OCI-LY3 (cell line): Measurements from ENCODE around the gene WARS2.

Experiments
- H2AFZ ChIP-seq: fragments of 200-600, 300-600 bp; shearing (Covaris generic); 2 replicates; pipeline ENCODE4 v1.6.0; 2014; ENCODE audit warnings: antibody characterized with exemption, low read depth, low read length
- H3K27ac ChIP-seq: fragments of 200-600, 300-600 bp; sonication (generic); 2 replicates; pipeline ENCODE4 v1.5.1; 2014; ENCODE audit warnings: mild to moderate bottlenecking, low read length, moderate library complexity, mixed read lengths
- H3K27me3 ChIP-seq: fragments of 200-600, 300-600 bp; sonication (generic); 2 replicates; pipeline ENCODE4 v1.6.1; 2014; ENCODE audit warnings: low read depth, low read length, mixed read lengths
- H3K36me3 ChIP-seq: fragments of 200-600, 300-600 bp; sonication (generic); replicated peaks from 2 replicates; pipeline ENCODE3; 2014; ENCODE audit warnings: low read depth, low read length, mixed read lengths
- H3K4me1 ChIP-seq: fragments of 300-600, 200-600 bp; sonication (generic); 2 replicates; pipeline ENCODE4 v1.6.1; 2014; ENCODE audit warnings: low read length, mixed read lengths
- H3K4me2 ChIP-seq: fragments of 200-600, 300-600 bp; sonication (generic); 2 replicates; pipeline ENCODE4 v1.6.1; 2014; ENCODE audit warnings: low read length, mixed read lengths
- H3K4me3 ChIP-seq: fragments of 300-600, 200-600 bp; sonication (generic); 2 replicates; pipeline ENCODE4 v1.5.1; 2014; ENCODE audit warnings: antibody characterized with exemption, mild to moderate bottlenecking, low read length, moderate library complexity
- H3K79me2 ChIP-seq: fragments of 300-600, 200-600 bp; shearing (Covaris generic); 2 replicates; pipeline ENCODE4 v1.6.1; 2014; ENCODE audit warnings: mild to moderate bottlenecking, low read length, mixed read lengths
- H3K9ac ChIP-seq: fragments of 300-600, 200-600 bp; shearing (Covaris generic); 2 replicates; pipeline ENCODE4 v1.6.0; 2014; ENCODE audit warnings: mild to moderate bottlenecking, low read length, moderate library complexity
- H3K9me3 ChIP-seq: fragments of 200-600, 300-600 bp; shearing (Covaris generic); 2 replicates; pipeline ENCODE4 v1.6.1; 2014; ENCODE audit warnings: low read length, mixed read lengths; ENCODE audit not compliant: insufficient read depth
- H4K20me1 ChIP-seq: fragments of 200-600, 300-600 bp; sonication (generic); 2 replicates; pipeline ENCODE4 v1.6.1; 2016; ENCODE audit warnings: low read length, mixed read lengths; ENCODE audit not compliant: insufficient read depth
- CTCF ChIP-seq: fragments of 200-600, 300-600 bp; sonication (generic); IDR thresholded peaks from 2 replicates; pipeline ENCODE4 v1.5.1; 2014; ENCODE audit warnings: antibody characterized with exemption, low read length, low read depth
- EZH2phosphoT487 ChIP-seq: fragments of 200-600 bp; shearing (Covaris generic); IDR thresholded peaks from 2 replicates; pipeline ENCODE4 v1.6.1; 2018; ENCODE audit warnings: antibody characterized with exemption, mixed run types, low read depth

The WARS2 gene

DNA sequence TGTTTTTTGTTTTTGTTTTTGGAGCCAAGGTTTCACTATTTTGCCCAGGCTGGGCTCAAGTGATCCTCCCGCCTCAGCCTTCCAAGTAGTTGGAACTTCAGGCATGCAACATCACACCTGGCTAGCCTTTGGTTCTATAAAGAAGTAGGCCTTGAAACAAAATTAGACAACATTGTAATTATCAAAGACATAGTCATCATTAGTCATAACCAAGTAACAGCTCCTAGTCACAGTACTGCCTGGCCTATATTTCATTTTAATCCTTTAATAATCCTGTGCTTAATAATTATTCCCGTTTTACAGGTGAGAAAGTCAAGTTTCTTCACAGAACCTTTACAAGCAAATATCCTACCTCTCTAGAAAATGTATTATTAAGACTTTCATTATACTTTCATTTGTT is 100.0 kb downstream of the WARS2 start:
- H4K20me1 ChIP-seq: no peaks in the 10 kb centered on the region

GRCh38 chr1:119038363-119038762 is 102.1 kb downstream of the WARS2 start:
- Histone ChIP-seq H3K9ac (no peak overlapping the region), H3K9me3 (no peaks in the 10 kb centered on the region), H3K27ac (no peak overlapping the region), H2AFZ (no peak overlapping the region), H3K4me2 (no peak overlapping the region), H3K27me3 (no peaks in the 10 kb centered on the region), H4K20me1 (no peaks in the 10 kb centered on the region), H3K4me1 (no peaks in the 10 kb centered on the region), H3K4me3 (no peak overlapping the region), H3K36me3 (no peaks in the 10 kb centered on the region), H3K79me2 (no peaks in the 10 kb centered on the region)
- TF ChIP-seq EZH2phosphoT487 (no peak), CTCF (no peak)

More for the DNA sequence above, 100.0 kb downstream of the WARS2 start:
- Histone ChIP-seq H3K36me3 (no peaks in the 10 kb centered on the region), H2AFZ (no peak overlapping the region), H3K79me2 (no peaks in the 10 kb centered on the region), H3K4me2 (no peak overlapping the region), H3K9me3 (no peaks in the 10 kb centered on the region), H3K4me1 (no peaks in the 10 kb centered on the region), H3K27ac (no peak overlapping the region), H3K4me3 (no peak overlapping the region), H3K27me3 (no peaks in the 10 kb centered on the region), H3K9ac (no peak overlapping the region)
- TF ChIP-seq CTCF (no peak), EZH2phosphoT487 (no peak)

GRCh38 chr1:119034359-119034758 is 106.1 kb downstream of the WARS2 start:
- H4K20me1 ChIP-seq: no peaks in the 10 kb centered on the region
- no peaks in the 10 kb centered on the region for H3K27me3 ChIP-seq
- TF ChIP-seq CTCF (no peak), EZH2phosphoT487 (no peak)
- H3K9me3 ChIP-seq: no peaks in the 10 kb centered on the region
- no peaks in the 10 kb centered on the region for H3K79me2 ChIP-seq
- no peak overlapping the region for H3K27ac ChIP-seq
- no peaks in the 10 kb centered on the region for H3K36me3 ChIP-seq
- H3K4me1 ChIP-seq: no peaks in the 10 kb centered on the region
- H3K4me3 ChIP-seq: no peak overlapping the region
- no peak overlapping the region for H3K9ac ChIP-seq
- H2AFZ ChIP-seq: no peak overlapping the region
- H3K4me2 ChIP-seq: no peak overlapping the region

DNA sequence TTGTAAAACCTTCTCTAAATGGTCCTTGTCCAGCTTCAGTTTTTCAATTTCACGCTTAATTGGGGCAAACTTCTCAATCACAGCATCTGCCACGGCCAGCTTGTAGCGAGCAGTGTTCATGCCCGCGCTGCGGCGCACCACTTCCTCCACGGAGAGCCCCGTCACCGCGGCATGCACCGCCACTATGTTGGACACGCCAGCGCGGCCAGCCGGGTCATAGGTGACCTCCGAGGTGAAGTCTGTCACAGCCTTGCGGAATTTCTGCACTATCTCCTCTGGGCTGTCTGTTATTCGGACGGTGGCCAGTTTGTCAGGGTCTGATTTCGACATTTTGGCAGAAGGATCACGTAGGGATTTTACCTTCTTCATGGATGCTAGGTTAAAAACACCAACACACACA is 107.5 kb downstream of the WARS2 start:
- TF ChIP-seq CTCF (no peak), EZH2phosphoT487 (no peak)
- H4K20me1 ChIP-seq: no peaks in the 10 kb centered on the region
- no peaks in the 10 kb centered on the region for H3K79me2 ChIP-seq
- no peak overlapping the region for H3K4me3 ChIP-seq
- no peak overlapping the region for H3K27ac ChIP-seq
- no peak overlapping the region for H3K9ac ChIP-seq
- H3K4me2 ChIP-seq: no peak overlapping the region
- H3K36me3 ChIP-seq: no peaks in the 10 kb centered on the region
- H3K4me1 ChIP-seq: no peaks in the 10 kb centered on the region
- H3K27me3 ChIP-seq: no peaks in the 10 kb centered on the region
- H3K9me3 ChIP-seq: no peaks in the 10 kb centered on the region
- no peak overlapping the region for H2AFZ ChIP-seq
